Activated T-cell treated with anti-CD3 and anti-CD28 coated beads, Interleukin-2, amount 50 U/mL, for 4 hours (primary cell): ENCODE data around the gene WFDC5. TPM values are rescaled to one million over a fixed set of nuclear protein-coding genes. Genes with fewer than 3 reads are reported as not detected.

ENCODE experiments used
- ATAC-seq, 2 donors: fragments of 200-7000 bp; cut with Tn5 transposase; one replicate each; pipeline ENCODE4 v1.10.0; 2021
- DNase-seq: peaks from one replicate; pipeline ENCODE4 v3.0.0-alpha.2; 2020
- H3K27me3 Mint-ChIP-seq: one replicate; pipeline ENCODE4 v1.8.0; 2021; ENCODE audit warnings: low read depth, mixed read lengths
- H3K36me3 Mint-ChIP-seq: one replicate; pipeline ENCODE4 v1.8.0; 2022; ENCODE audit warnings: mixed read lengths; ENCODE audit not compliant: insufficient read depth
- H3K4me1 Mint-ChIP-seq: one replicate; pipeline ENCODE4 v1.8.0; 2021; ENCODE audit warnings: low read depth, mixed read lengths
- H3K4me3 Mint-ChIP-seq: one replicate; pipeline ENCODE4 v1.8.0; 2021; ENCODE audit warnings: mild to moderate bottlenecking, moderate library complexity, mixed read lengths
- H3K9me3 Mint-ChIP-seq: one replicate; pipeline ENCODE4 v1.8.0; 2021; ENCODE audit warnings: mixed read lengths
- total RNA-seq, 3 donors: library from RNA; stranded (reverse); gene quantifications; one replicate each; pipeline ENCODE4 v1.2.1, GENCODE V29; 2021

WFDC5 gene
- total RNA-seq, 3 donors from 2014 or later, result not detected

DNA sequence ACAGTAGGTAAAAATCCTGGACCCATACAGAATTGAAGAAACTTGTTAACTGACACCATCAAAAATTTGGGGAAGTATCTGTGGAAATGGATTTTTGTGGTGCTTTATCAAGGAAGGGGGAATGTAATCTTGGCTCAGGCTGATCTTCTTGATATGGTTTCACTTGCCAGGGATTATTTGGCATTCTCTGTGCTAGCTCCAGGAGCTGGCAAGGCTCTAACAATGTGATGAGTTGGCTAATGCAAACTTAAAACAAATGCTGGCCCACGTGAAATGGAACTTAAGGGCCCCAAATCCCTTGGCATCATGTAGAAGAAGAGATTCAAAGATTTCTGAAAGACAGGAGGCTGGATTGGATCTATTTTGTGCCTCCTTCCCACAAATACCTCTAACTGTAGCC, 27.2 kb downstream of the WFDC5 start:
- H3K36me3 Mint-ChIP-seq, result peaks cover 35% of the 10 kb centered on the region
- peaks cover 3% of the 10 kb centered on the region for H3K4me1 Mint-ChIP-seq

DNA sequence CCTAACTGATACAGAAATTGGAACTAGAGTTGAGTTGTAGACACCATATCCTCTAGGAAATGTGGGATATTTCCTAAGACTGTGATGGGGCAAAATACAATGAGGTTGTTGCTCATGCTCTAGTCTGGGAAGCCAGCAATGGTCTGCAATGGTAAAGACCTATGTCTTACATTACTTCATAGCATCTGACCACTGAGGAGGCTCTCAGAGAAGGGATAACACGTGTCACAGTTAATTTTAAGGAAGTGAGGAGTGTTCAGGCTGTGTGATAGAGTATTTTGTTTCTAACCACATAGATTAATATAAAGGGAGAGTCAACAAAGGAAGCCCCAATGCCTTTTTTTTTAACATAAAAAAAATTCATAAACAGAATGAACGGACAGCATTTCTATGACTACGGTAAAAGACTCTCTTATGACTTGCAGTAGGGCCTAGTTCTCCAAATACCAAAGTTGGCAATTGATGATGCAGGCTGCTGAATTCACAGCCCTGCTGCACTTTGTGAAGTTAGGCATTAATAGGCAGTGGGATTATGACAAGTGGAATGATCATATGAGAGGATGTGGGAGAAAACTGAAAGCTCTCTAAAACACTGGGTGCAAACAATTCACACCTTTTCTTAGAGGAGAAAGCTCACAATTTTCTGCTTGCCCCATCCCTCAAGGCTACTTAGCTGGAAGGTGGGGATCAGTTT, 27.7 kb downstream of the WFDC5 start:
- H3K27me3 Mint-ChIP-seq, result no peaks in the 10 kb centered on the region
- DNase-seq, result no peak
- H3K4me1 Mint-ChIP-seq, result peaks cover 3% of the 10 kb centered on the region
- H3K36me3 Mint-ChIP-seq, result peaks cover 41% of the 10 kb centered on the region
- ATAC-seq, result no peak
- H3K4me3 Mint-ChIP-seq, result no peak overlapping the region
- H3K9me3 Mint-ChIP-seq, result peaks cover 8% of the 10 kb centered on the region

More for the DNA sequence above, 27.2 kb downstream of the WFDC5 start:
- no peak for DNase-seq
- Mint-ChIP-seq H3K9me3 (peaks cover 2% of the 10 kb centered on the region), H3K27me3 (no peaks in the 10 kb centered on the region), H3K4me3 (no peak overlapping the region)
- ATAC-seq, result no peak

DNA sequence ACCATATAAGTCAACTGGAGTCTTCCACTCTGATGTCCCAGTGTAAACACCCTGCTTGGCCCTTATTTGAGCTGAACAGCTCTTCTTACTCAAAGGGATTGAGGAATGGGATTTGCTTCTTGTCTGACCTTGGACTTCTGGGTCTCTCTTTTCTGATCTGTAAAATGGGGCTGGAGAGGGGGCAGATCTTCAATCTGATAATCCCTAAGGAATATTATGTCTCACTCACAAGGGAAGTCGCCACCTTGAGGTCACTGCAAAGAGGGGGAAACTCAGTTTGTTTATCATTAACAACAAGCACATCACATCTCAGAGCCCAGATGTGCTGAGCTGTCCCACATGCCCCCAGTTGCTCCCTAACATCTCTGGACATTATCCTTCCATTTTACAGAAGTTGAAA, 29.1 kb downstream of the WFDC5 start:
- ATAC-seq, result no peak
- Mint-ChIP-seq H3K36me3 (peaks cover 51% of the 10 kb centered on the region), H3K4me1 (peaks cover 3% of the 10 kb centered on the region), H3K27me3 (no peaks in the 10 kb centered on the region), H3K4me3 (no peak overlapping the region), H3K9me3 (peaks cover 14% of the 10 kb centered on the region)
- no peak for DNase-seq

GRCh38 chr20:45085289-45085688, 29.7 kb downstream of the WFDC5 start:
- Mint-ChIP-seq H3K4me3 (no peak overlapping the region), H3K4me1 (peaks cover 3% of the 10 kb centered on the region), H3K36me3 (peaks cover 55% of the 10 kb centered on the region), H3K27me3 (no peaks in the 10 kb centered on the region), H3K9me3 (peaks cover 14% of the 10 kb centered on the region)
- DNase-seq (no peak), ATAC-seq (no peak)

DNA sequence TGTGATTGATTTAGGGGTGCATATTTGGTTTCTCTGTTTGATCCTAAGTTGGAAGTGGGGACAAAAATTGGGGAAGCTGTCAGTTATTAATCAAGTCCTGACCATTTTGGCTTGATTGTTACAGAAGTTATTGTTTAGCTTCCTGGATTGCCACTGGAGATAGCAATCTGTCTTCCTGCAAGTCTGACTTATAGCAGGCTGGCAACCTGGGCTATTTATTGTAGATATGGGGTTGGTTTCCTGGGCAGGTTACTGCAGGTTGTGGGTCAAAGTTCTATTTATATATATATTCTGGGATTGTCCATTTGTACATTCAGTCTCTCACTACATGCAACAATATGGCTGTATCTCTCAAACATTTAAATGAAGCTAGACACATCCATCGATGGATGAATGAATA, 31.8 kb downstream of the WFDC5 start:
- peaks cover 14% of the 10 kb centered on the region for H3K9me3 Mint-ChIP-seq
- H3K36me3 Mint-ChIP-seq, result peaks cover 71% of the 10 kb centered on the region

DNA sequence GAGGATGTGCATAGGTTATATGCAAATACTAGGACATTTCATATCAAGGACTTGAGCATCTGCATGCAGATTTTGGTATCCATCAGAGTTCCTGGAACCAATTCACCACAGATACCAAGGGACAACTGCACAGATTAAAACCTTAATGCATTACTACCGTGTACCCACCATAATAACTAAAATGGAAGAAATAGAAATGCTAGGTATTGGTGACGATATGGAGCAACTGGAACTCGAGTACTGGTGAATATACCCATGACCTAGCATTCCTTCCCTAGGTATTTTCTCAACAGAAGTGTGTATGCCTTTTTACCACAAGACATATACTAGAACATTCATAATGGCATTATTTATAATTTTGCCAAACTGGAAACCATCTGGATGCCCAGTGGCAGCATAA, 32.5 kb downstream of the WFDC5 start:
- ATAC-seq (no peak), DNase-seq (no peak)
- Mint-ChIP-seq H3K4me3 (no peak overlapping the region), H3K36me3 (peaks cover 72% of the 10 kb centered on the region), H3K27me3 (no peaks in the 10 kb centered on the region), H3K4me1 (peaks cover 2% of the 10 kb centered on the region), H3K9me3 (peaks cover 14% of the 10 kb centered on the region)

More for the DNA sequence above, 31.8 kb downstream of the WFDC5 start:
- DNase-seq (no peak), ATAC-seq (no peak)
- Mint-ChIP-seq H3K4me3 (no peak overlapping the region), H3K27me3 (no peaks in the 10 kb centered on the region), H3K4me1 (peaks cover 3% of the 10 kb centered on the region)

- H3K27me3 Mint-ChIP-seq, result no peaks in the 10 kb centered on the region
- DNase-seq (no peak), ATAC-seq (no peak)
- no peak overlapping the region for H3K4me3 Mint-ChIP-seq
- peaks cover 14% of the 10 kb centered on the region for H3K9me3 Mint-ChIP-seq
- H3K36me3 Mint-ChIP-seq, result peaks cover 72% of the 10 kb centered on the region
- H3K4me1 Mint-ChIP-seq, result peaks cover 2% of the 10 kb centered on the region
These were observed 33.9 kb downstream of the WFDC5 start for GRCh38 chr20:45080867-45081624.

DNA sequence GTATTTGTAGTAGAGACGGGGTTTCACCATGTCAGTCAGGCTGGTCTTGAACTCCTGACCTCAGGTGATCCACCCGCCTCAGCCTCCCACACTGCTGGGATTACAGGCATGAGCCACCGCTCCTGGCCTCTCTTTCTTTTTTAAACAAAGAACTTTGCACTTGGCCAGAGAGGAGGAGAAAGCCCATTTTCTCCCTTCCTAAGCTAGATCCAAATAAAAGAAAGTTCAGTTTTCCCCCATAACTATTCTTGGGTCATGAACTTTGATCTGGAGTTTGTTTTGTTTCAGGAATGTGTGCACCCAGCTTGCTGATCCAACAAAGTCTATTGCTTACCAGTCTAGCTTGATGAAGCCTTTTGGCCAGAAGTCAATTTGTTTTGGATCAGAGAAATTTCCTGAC, 37.4 kb downstream of the WFDC5 start:
- no peak for ATAC-seq
- no peak for DNase-seq
- H3K9me3 Mint-ChIP-seq, result peaks cover 9% of the 10 kb centered on the region
- H3K27me3 Mint-ChIP-seq, result no peaks in the 10 kb centered on the region
- H3K36me3 Mint-ChIP-seq, result peaks cover 60% of the 10 kb centered on the region
- no peak overlapping the region for H3K4me3 Mint-ChIP-seq
- H3K4me1 Mint-ChIP-seq, result peaks cover 6% of the 10 kb centered on the region

- peaks cover 38% of the 10 kb centered on the region for H3K4me1 Mint-ChIP-seq
- peaks cover 36% of the 10 kb centered on the region for H3K36me3 Mint-ChIP-seq
- H3K27me3 Mint-ChIP-seq, result no peaks in the 10 kb centered on the region
- no peak overlapping the region for H3K4me3 Mint-ChIP-seq
- no peaks in the 10 kb centered on the region for H3K9me3 Mint-ChIP-seq
- no peak for ATAC-seq
- no peak for DNase-seq
These were observed 41.8 kb downstream of the WFDC5 start for GRCh38 chr20:45073221-45073620.

- no peak overlapping the region for H3K4me3 Mint-ChIP-seq
- peaks cover 37% of the 10 kb centered on the region for H3K36me3 Mint-ChIP-seq
- ATAC-seq, result no peak
- H3K9me3 Mint-ChIP-seq, result no peaks in the 10 kb centered on the region
- H3K4me1 Mint-ChIP-seq, result peaks cover 48% of the 10 kb centered on the region
- no peak for DNase-seq
- H3K27me3 Mint-ChIP-seq, result no peaks in the 10 kb centered on the region
These were observed 42.9 kb downstream of the WFDC5 start for GRCh38 chr20:45072066-45072465.

- H3K9me3 Mint-ChIP-seq, result no peaks in the 10 kb centered on the region
- DNase-seq, result no peak
- no peaks in the 10 kb centered on the region for H3K27me3 Mint-ChIP-seq
- peaks cover 36% of the 10 kb centered on the region for H3K36me3 Mint-ChIP-seq
- no peak overlapping the region for H3K4me3 Mint-ChIP-seq
- H3K4me1 Mint-ChIP-seq, result peaks cover 56% of the 10 kb centered on the region
- ATAC-seq, result no peak
These were observed 43.9 kb downstream of the WFDC5 start for GRCh38 chr20:45070932-45071632.

DNA sequence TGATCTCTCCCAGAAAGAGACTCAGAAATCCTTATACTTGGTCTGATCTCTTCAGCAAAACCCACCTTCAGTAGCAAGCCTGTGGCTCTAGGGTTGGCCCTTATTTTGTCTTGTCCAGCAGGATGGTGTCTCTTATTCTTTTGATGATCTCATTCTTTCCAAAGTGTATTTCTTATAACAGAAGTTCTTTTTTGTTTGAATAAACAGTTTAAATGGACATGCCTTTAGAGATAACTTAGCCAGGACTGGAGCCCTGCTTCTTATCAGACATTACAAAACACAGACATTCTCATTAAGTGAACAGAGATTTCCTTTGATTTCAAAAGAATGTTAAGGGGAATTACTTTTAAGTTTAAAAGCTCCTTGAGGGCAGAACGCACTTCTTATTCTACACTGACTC, 45.7 kb downstream of the WFDC5 start:
- ATAC-seq (no peak), DNase-seq (no peak)
- Mint-ChIP-seq H3K9me3 (no peaks in the 10 kb centered on the region), H3K4me3 (no peak overlapping the region), H3K36me3 (peaks cover 36% of the 10 kb centered on the region), H3K27me3 (no peaks in the 10 kb centered on the region), H3K4me1 (peaks cover 69% of the 10 kb centered on the region)

- H3K4me3 Mint-ChIP-seq, result no peak overlapping the region
- no peak for DNase-seq
- H3K9me3 Mint-ChIP-seq, result no peaks in the 10 kb centered on the region
- H3K36me3 Mint-ChIP-seq, result peaks cover 39% of the 10 kb centered on the region
- H3K27me3 Mint-ChIP-seq, result no peaks in the 10 kb centered on the region
- peaks cover 72% of the 10 kb centered on the region for H3K4me1 Mint-ChIP-seq
- ATAC-seq, result no peak
These were observed 47.4 kb downstream of the WFDC5 start for GRCh38 chr20:45067558-45067957.

DNA sequence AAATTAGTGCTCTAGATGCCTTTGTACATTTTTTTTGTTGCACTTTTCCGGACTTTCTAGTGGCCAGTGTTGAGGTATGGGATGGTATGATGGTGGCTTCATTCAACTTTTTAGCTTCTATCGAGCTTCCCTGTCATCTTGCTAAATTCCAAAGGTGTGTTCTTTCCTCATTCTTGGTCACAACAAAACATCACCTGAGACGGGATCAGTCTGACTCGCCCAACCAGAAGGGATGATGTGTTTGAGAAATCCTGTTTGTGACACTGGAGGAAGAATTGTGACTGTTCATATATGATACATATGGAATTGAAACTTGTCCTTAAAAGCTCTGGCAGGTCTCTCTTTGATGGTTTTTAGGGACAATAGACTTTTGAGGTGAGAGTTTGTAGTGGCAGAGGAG, 47.9 kb downstream of the WFDC5 start:
- Mint-ChIP-seq H3K4me3 (no peak overlapping the region), H3K9me3 (no peaks in the 10 kb centered on the region), H3K4me1 (peaks cover 74% of the 10 kb centered on the region), H3K36me3 (peaks cover 42% of the 10 kb centered on the region), H3K27me3 (no peaks in the 10 kb centered on the region)
- ATAC-seq (no peak), DNase-seq (no peak)
